RCC 7860 (cell line): ENCODE results near the gene HRK.

Experiments used
- DNase-seq: peaks from one replicate; pipeline ENCODE4 v3.0.0-alpha.2; 2015; ENCODE audit warnings: low spot score
- FAIRE-seq: peaks from 2 replicates; lab custom pipeline; 2012; peaks lifted over from hg19 to GRCh38; lab: Jason Lieb, UNC

Gene HRK

DNA sequence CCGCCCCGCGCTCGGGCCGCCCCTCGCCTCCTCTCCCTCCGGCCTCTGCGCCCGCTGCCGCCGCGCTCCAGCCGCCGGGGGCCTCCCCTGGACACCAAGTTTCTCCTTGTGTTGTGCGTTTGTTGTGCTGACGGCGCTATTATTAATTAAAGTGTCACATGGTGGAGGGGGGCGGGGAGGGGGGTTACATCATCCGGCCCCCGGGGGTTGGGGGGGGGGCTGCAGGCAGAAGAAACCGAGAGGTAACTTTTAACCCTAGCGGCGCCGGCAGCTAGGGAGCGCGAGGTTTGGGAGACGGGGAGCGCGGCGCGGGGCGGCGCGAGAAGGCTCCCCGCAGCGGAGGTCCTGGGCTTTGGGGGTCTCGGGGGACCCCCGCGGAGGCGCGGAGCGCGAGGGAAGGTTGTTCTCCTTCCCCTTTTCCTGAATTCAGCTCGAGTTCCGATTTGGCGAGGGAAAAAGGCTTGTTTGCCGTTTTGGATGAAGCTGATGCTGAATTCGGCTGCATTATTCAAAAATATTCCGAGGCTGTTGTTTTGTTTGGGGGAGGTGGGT is at the start of gene HRK:
HRK (minus strand) TSS at position 117 of the 552 bp plus-strand sequence. CDS start 134 bp downstream, outside the sequence.
- DNase-seq (no peak), FAIRE-seq (no peak)

DNA sequence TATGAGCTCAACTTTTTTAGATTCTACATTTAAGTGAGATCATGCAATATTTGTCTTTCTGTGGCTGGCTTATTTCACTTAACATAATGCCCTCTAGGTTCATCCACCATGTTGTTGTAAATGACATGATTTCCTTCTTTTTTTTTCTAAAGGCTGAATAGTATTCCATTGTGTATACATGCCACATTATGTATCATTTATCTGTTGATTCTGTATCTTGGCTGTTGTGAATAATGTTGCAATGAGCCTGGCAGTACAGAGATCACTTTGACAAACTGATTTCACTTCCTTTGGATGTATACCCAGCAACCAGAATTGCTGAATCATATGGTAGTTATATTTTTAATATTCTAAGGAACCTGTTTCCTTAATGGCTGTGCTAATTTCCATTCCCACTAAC is 48.6 kb upstream of the HRK start:
- FAIRE-seq: no peak
- no peak for DNase-seq

DNA sequence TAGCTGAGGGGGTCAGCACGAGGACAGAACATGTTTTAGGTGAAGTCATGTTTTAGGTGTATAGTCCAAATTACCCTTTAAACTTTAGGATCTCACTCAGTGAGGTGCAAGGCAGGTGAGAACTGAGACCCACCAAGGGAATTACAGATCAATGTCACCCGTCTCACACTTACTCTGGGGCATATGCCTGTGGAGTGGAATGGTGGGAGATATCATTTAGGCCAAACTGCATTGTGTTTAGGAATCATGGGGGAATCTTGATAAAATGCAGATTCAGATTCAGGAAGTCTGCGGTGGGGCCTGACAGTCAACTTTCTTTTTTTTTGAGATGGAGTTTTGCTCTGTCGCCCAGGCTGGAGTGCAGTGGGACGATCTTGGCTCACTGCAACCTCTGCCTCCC is 47.3 kb upstream of the HRK start:
- no peak for DNase-seq
- no peak for FAIRE-seq

DNA sequence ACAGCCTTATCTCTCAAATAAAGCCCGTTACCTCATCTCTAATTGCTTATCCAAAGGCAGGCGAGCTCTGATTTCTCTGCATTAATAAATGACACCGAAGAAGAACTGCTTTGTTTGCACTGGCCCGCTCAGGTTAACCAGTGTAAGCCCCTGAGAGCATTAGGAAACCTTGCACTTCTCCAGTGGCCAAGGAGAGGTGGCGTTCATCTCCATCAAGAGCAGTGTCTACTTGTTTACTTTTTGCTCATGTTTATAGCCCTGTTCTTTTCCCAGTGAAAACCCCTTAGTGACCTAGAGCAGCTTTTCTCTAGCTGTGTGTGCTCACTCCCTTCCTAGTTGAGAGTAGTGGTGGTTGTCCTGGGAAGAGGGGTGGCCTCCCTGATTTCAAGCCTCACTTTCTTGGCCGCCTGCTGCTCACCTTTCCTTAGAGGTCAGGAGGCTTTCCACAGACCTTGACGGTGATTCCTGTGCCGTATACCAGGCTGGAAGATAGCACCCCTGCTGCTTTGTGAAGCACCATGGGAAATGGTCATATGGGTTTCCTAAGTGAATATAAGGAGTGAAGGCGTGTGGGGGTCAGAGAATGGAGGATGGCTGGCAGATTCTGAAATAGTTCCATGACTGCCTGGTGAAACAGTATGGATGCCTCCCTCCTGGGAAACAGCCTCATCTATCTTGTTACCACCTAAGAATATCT is 46.2 kb upstream of the HRK start:
- DNase-seq: no peak
- FAIRE-seq: no peak

DNA sequence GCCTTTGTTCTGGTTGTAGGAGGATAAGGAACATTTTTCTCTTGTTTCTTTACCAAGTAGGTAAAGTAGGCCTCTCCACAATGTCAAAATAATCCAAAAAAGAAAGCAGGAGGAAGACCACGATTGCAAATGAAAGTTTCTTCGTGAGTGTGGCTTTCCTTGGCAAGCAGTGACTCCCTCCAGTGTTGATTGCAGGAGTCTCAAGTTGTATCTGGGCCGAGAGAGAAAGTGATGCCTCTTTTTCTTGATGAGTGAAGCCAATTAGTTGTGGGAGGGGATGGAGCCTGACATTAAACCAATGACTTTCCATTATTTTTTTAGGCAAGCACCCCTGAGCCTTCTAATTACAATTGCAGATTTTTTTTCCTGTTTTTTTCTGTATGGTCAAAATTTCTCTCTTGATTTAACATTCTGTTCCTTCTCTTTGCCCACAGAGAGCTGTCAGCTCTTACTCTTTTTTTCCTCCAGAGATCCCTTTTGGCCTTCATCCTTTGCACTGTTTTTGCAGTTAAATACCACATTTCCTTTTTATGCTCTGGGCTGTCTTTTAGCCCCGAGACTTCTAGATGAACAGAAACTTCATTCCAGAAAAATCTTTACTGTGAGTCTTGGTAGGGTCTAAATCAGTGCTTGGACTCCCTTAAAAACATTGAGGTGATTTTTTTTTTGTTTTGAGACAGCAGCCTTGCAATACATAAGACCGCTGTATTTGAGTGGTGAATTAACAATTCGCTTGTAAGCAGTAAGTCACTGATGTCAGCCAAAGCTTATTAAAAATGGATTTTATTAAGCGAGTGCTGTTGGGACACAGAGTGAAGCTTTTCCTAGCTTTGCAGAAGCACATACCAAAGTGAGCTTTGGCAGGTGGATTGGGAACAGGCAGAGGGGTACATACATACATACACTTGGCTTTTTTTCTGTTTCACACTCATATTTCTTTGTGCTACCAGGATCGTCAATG is 45.3 kb upstream of the HRK start:
- no peak for FAIRE-seq
- DNase-seq: no peak

DNA sequence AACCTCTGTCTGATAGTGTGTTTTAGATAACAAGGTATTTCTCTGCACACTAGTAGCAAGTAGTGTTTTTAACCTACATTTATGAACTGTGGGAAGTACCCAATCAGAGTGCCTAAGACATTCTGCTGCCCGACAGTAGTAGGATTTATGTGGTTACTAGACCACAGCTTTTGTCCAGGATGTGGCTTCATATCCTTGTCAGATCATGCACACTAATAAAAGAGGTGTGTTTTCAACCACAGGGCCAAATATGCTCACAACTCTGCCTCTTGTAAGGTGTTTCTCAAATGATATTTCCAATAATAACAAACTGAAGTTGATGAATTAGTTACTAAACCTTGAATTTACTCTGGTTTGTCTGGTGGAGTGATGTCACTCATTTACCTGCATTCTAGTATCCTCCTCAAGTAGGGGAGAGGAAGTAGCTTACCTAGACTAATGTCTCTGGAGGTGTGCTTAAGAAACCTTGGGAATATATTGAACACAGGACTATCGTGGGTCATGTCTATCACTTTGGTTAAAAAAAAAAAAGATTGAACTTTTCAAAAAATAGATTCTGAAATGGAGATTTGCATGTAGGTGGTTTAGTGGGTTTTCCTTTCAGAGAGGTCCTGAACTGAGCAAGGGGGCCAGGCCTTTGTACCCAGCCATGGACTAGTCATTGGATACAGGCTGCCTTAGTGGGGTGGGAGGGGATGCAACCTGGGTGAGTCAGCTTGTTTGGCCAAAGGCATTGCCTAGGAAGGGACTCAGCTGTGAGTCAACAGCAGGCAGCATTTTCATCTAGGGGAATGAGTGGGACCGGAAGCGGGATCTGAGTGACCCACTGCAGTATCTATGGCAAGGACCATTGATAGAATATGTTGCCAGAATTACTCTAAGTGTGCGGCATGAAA is 43.6 kb upstream of the HRK start:
- FAIRE-seq (peak; percentile 76), DNase-seq (peak; percentile 72)

DNA sequence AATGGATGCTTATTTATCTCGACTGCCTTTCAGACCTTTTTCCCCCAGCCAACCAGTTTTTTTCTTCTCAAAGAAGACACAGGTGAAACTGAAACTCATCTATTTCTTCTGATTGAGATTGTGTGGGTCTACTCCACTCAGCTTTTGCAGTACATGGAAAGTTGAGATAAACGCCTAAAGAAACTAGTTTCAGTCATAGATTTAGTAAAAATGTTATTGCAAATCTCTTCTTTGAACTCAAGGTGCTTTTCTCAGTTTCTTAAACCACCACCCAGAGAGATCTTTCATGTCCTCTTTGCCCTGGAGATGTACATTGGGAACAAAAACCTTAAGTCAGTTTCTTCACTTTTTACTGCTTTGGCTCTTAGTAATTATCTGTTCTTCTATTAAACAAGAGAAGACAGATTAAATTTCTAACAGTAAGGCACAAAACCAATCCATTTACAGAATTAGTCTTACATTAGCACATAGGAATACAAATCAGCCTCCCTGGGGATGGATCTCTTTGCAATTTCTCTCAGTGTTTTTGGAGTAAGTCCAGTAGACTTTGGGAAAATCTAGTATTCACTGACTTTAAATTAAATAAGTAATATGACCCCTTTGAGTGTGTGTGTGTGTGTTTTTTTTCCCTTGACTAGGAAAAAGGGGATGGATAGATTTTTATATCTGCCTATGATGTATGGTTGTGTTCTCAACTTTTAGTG is 41.1 kb upstream of the HRK start:
- no peak for FAIRE-seq
- no peak for DNase-seq

DNA sequence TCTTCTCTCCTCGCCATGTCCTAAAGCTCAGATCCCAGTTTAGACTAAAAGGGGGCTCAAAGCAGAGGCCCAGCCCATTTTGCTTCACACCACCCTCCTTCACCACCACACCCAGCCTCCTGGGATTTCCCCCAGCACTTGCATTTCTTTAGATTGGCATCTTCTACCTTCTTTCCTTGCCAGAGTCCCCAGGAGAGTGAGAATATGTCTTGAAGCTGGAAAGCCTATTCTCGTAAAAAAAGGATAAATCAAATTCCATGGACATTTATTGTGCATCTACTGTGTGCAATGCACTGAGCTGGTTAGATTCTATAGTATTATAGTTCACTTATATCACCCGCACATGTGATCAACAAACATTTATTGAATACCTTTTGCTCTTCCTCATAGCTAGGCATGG is 39.7 kb upstream of the HRK start:
- DNase-seq (no peak), FAIRE-seq (no peak)

DNA sequence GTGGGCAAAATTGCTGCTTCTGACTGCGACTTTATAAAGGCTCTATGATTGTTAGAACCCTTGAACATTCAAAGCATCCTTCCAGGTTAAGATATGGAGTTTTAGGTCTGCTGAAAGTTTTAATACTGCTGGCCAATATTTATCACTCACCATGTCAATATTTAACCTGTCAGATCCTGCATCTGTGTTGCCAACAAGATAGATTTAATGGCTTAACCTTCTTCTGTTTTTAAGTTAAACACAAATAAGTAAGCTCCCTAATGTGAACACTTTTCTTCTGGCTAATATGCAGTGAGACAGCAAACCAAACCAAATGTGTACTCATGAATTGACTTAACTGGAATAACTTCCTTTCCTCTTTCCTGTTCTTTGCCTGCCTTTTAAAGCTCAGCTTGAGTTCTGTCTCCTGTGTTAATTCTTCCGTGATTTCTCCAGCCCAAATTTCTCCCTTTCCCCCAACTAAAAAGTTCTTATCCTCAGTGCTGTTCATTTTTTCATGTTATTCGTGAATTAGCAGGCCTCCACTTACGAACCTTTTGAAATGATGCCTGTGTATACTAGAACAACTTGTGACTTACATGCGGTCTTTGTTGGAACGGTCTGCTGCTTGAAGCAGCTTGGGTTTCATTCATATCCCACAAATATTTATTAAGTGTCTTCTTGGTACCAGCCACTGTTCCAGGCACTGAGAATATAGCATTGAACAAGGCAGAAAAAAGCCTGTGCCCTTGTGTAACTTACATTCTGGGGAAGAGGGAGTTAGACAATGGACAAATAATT is 38.7 kb upstream of the HRK start:
- FAIRE-seq (no peak), DNase-seq (no peak)

DNA sequence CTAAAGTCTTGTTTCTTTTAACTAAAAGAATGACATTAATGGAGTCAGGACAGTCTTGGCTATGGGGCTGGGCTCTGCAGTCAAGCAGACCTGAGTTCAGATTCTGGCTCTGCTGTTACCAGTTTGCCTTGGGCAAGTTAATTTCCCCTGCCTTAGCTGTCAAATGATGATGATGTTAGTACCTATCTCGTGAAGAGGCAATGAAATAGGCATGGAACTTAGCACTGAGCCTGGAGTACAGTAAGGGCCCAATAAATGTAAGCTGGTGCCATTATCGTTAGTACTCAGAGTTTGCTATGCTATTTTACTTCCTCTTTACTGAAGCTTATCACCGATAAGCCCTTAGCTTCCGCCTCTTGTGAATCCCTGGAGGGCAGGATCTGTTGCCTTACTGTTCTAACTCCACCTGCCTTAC is 38.0 kb upstream of the HRK start:
- DNase-seq (no peak), FAIRE-seq (no peak)

DNA sequence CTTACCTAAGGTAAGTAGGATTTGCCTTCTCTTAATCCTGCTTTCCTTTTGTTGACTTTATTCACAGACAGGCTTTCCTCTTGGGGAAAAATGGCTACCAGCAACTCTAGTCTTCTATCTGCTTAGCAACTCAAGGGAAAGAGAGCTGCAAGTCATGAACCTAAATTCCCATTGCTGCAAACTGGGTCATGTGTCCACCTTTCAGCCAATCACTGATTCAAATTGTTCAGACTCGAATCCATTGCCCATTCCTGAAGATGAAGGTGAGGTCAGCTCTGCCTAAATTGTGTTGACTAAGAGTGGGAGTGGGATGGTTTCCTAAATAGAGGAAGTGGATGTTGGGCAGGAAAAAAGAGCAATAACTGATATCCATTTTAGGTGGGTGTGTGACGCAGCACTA is 37.2 kb upstream of the HRK start:
- FAIRE-seq: no peak
- DNase-seq: no peak

DNA sequence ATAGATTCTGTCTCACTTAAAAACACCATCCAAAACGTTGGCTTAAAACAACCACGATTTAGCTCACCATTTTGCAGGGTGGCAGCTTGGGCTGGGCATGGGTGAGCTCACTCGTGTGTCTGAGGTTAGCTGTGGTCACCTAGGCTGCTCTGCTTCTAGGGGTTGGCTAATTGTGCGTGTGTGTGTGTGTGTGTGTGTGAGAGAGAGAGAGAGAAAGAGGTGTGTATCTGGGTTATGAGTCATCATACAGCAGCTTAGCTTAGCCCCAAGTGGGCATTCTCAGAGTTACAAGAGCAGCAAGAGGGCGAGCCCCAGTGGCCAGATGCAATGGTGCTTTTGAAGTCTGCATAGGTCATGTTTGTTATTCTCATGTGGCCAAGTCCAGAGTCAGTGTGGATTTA is 35.5 kb upstream of the HRK start:
- peak; percentile 90 for DNase-seq
- FAIRE-seq: peak; percentile 83

DNA sequence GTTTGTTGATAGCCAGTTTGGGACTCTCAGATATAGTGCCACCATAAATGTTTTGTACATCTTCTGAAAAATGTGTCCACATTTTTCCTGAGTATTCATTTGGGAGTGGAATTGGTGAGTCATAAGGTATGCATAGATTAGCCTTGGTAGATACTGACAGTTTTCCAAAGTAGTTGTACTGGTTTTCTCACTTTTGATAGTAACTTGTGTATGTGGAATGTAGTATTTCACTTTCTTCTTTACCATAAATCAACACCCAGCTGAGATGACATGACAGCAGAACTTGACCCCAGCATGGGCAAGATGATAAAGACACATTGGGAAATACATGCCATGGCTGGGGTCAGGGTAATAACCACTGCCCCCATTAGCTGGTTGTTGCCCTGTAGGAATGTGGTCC is 34.9 kb upstream of the HRK start:
- peak; percentile 8 for DNase-seq
- no peak for FAIRE-seq

DNA sequence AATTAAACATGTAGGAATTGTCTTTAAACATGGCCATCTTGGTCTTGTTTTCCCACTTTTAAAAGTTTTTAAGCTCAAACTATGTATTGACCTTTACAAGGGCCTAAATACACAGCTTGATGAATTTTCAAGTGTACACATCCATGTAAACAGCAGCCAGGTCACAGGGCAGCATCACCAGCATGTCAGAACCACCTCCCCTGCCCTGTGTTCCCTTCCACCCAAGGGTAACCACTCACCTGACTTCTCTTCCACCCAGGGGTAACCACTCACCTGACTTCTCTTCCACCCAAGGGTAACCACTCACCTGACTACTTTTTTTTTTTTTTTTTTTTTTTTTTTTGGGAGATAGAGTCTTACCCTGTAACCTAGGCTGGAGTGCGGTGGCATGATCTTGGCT is 34.1 kb upstream of the HRK start:
- FAIRE-seq (no peak), DNase-seq (no peak)

DNA sequence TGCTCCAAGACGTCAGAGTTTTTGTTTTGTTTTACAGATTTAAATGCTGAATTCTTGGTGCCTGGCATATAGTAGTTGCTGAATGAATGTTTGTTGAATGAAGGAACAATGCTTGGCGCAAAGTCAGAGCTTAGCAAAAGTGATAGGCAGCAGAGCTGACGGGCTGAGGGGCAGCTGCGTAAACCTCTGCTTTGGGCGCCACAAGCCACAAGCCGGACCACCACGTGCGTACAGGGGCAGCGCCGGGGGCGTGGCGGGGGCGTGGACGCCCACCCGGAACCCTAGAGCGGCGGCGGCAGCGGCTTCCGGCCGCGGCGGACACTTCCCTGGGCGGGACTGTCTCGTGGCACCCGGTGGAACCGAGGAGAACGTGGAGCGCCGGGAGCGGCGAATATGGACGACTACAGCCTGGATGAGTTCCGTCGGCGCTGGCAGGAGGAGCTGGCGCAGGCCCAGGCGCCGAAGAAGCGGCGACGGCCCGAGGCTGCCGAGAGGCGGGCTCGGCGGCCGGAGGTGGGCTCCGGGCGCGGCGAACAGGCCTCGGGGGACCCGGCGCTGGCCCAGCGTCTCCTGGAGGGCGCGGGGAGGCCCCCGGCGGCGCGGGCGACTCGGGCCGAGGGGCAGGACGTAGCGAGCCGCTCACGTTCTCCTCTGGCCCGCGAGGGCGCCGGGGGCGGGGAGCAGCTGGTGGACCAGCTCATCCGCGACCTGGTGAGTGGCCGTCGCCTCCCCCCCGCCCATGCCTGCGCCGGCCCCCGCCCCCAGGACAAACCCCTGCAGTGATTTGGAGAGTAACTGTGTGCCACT is 29.6 kb upstream of the HRK start, which contains the start of gene FBXW8:
FBXW8 (plus strand) TSS at position 306 of the 807 bp plus-strand sequence; CDS start at position 394, 88 bp downstream.
- FAIRE-seq: no peak
- peak; percentile 49 for DNase-seq

DNA sequence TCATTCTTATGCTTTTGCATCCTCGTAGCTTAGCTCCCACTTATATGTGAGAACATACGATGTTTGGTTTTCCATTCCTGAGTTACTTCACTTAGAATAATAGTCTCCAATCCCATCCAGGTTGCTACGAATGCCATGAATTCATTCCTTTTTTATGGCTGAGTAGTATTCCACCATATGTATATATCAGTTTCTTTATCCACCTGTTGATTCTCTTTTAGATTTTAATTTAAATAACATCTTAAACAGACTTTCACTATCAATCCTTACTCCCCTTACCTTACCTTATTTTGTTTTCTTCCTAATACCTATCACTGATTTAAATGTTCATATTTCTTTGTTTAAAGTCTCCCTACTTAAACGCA is 29.0 kb upstream of the HRK start:
- DNase-seq (no peak), FAIRE-seq (no peak)

DNA sequence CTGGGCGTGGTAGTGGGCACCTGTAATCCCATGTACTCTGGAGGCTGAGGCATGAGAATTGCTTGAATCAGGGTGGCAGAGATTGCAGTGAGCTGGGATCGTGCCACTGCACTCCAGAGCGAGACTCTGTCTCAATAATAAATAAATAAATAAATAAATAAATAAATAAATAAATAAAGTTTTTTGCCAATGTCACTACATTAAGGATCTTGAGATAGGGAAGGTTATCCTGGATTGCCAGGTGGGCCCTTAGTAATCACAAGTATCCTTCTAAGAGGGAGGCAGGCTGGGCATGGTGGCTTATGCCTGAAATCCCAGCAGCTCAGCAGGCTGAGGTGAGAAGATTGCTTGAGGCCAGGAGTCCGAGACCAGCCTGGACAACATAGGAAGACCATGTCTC is 25.0 kb upstream of the HRK start:
- DNase-seq: no peak
- FAIRE-seq: no peak

DNA sequence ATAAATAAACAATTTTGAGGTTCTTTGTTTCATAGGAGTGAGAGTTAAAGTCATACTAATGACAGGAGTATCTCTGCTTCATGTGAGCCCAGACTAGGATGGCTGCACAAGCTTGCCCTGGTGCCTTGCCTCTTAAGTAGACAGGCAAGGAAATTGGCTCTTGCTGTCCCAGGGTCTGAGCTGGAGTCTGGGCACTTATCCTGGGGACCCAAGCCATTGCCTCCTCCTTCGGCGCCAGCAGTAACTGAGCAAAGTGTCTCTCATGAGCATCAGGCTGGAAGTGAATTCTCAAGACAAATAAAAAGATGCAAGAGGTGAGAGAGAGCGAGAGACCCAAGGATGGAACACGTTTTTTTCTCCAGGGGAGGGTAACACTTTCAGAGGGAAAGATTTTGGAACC is 22.6 kb upstream of the HRK start:
- DNase-seq (no peak), FAIRE-seq (no peak)

DNA sequence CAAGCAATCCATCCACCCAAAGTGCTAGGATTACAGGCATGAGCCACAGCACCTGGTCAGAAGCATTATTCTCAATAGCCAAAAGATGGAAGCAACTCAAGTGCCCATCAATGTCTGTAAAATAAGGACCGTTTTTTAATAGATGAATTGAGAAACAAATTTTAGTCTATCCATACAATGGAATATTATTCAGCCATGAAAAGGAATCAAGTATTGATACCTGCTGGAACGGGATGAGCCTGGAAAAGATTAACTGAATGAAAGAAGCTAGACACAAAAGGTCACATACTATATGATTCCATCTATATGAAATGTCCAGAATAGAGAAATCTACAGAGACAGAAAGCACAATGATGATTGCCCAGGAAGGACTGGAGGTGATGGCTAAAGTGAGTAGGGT is 20.4 kb upstream of the HRK start:
- FAIRE-seq: no peak
- no peak for DNase-seq
